ENCODE measurements around the gene SLC13A1.

- no peak for TF ChIP-seq CTCF (IDR thresholded peaks at IDR 0.05)
- no peak for TF ChIP-seq EZH2 (IDR thresholded peaks at IDR 0.05)
Measured at GRCh38 chr7:123220396-123220795, 20.6 kb upstream of the SLC13A1 start.

All from neural progenitor cell (in vitro differentiated cells).